Mucosa of gallbladder (tissue), 1 donor: Measurements from ENCODE around the gene RHBDD1. TPM values are rescaled to one million over a fixed set of nuclear protein-coding genes. Genes with fewer than 3 reads are reported as not detected.

ENCODE experiments used
- DNase-seq: peaks from one replicate; pipeline ENCODE4 v3.0.0-alpha.2; 2020; ENCODE audit warnings: low spot score
- total RNA-seq: library from RNA; stranded (reverse); gene quantifications from one replicate; pipeline ENCODE4 v1.2.1, GENCODE V29; 2021
- donor health status: DM: no; HTN: no; CAD: no.

The RHBDD1 gene
- total RNA-seq, 1 donor from 2014 or later = 36.7 TPM

DNA sequence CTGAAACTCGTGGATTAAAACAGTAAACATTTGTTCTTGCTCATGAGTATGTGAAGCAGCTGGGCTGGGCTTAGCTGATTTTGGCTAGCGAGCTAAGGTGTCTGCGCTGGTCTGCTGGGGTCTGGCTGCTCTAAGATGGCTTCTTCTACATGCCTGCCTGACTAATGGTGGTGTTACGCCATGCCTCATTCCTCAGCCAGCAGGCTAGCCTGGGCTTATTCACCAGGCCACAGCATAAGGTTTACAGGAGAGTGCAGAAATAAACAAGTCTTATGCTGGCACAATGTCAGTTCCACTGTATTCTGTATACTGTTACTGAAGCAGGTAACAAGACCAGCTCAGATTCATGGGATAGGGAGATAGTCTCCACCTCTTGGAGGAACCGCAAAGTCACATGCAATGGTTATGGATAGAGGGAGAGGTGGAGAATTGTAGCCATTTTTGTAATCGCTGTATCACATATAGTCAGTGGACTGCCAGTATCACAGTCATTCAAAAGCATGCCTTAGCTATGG, 80.0 kb downstream of the RHBDD1 start:
- DNase-seq = no peak

- no peak for DNase-seq
Observed at GRCh38 chr2:226916669-226917068, 80.8 kb downstream of the RHBDD1 start.

DNA sequence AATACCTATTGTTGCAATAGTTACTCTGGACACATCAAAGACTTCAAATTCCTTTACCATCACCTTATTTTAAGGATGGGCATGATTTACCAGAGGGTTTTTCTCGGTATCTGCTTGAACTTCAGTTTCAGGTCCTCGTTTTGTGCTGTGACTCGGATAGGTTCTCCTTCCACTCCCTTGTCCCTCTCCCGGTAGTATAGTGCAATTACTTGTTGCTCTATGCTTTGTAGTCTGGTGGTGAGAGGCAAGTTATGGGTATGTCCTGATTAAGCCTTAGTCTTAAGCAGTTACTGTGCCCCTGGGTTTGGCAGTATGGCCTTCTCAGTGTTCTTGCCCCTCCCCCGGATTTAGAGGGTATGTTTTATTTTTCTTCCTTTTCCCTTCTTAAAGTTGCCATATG, 96.6 kb downstream of the RHBDD1 start:
- no peak for DNase-seq

DNA sequence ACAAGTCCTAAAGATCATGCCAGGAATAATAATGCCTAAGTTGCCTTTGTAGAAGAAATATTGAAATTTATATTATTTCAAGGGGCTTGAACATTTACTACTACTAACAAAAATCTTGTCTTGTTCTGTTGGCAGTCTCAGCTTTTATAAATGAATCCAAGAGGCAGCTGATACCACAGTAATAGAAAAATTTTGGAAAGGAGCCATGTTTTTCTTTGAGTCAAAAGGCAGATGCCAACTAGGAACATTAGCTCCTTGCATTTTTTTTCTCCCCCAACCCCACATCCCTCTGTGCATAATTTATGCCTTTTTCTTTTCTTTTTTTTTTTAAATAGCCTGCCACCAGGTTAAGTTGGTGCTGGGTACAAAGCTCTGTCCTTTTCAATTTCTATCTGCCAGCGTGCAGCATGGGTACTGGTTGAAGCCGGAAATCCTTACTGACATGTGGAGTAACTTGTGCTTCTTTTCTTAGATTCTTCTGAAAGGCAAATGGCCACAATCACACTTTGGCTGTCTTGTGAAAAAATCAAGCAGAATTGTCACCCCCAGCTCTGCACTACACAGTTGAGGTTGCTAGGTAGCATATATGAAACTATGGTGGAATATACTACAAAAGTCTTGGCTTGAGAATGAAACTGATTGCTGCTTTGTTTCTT, 98.8 kb downstream of the RHBDD1 start:
- DNase-seq = no peak

DNA sequence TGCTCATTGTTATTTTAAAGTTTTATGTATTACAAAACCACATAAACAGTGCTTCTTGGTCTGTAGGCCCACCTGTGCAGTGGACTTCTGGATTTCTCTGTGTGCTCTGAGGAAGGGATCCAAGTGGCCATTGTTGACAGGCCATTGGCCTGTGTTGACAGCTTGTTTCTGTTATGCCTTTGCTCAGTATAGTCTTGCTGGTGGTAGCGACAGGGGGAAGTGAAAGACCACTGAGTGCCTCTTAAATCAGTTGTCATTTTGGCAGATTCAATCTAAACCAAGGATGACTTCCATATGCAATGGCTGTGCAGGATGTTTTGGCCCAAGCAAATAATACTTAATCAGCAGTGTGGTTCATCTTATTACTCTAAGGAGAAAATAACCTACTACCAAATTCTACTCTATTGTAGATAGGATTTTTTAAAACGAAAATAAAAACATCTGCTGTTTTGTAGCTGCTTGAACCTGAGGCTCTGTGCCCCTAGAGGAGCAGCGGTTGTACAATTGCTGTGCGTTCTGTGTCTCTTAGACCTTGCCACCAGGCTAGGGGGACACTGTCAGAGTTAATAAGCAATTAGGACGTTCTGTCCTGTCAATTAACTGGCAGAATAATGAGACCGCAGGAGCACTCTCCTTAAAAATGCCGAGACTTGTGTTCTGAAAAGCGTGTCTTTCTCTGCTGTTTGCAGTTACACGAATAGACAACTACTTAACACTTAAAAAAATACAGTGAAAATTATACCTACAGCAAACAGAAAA, 108.2 kb downstream of the RHBDD1 start:
- DNase-seq = no peak

- DNase-seq = no peak
Observed at GRCh38 chr2:226953206-226953605, 117.4 kb downstream of the RHBDD1 start.

DNA sequence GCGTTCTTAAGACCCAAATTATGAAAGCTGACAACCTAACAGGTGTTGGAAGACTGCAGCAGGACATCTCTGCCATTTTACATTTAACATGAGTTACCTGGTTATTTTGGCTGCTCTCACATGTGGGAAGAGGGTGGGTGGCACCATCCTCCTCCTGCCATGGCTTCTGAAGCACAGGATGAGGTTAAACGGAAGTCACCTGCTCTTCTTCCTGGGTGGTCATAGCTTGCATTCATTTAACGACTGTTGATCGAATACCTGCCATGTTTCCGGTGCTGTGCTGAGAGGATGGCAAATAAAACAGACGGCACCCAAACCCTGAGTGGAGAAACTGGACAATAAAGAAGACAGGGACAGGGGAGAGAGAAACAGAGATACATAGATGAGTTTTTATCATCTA, 118.0 kb downstream of the RHBDD1 start:
- no peak for DNase-seq

GRCh38 chr2:226956659-226957058, 120.8 kb downstream of the RHBDD1 start:
- DNase-seq = no peak

DNA sequence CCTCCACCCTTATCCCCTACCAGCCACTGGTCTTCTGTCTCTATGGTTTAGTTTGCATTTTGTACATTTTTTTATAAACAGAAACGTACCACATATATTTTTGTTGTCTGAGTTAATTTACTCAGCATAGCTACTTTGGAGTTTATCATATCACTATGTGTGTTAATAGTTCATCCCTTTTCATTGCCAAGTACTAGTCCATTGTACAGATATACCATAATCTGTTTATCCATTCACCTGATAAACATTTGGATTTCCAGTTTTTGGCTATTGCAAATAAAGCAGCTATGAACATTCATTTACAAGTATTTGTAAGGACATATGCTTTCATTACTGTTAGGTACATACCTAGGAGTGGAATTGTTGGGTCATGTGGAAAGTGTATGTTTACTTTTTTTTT, 123.6 kb downstream of the RHBDD1 start:
- no peak for DNase-seq

- DNase-seq = no peak
Observed at GRCh38 chr2:226962176-226962773, 126.4 kb downstream of the RHBDD1 start.

DNA sequence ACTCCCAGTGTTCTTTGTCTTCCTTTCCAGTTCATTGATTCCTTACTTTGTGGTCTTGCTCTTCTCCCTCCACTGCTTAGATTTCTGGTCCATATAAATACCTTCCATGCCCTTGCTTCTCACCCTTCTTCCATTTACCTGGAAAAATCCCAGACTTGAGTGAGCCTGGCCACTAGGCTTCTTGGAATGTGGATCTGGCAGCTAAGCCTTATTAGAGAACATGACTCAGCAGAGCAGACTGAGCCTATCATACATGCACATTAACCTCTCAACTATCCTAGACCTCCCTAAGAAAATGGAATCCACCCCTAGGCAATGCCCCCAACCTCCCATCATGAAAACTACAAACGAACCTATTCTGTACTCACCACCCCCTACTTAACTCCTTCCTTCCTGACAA, 127.7 kb downstream of the RHBDD1 start:
- no peak for DNase-seq

DNA sequence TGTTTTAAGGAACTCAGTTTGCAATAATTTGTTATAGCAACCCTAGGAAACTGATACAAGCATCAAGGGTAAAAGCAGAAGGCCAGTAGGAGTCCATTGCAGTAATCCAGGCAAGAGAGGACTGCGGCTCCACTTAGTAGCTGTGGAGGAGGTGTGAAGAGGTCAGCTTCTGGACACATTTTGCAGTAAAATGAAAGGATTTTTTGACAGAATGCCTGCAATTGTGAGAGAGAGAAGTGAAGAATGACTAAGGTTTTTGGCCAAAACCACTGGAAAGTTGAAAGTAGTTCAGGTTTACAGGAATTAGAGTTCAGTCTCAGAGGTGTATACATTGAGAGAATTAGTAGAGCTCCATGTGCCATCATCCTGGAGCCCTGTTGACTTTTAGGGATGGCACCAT, 129.5 kb downstream of the RHBDD1 start:
- DNase-seq = no peak

DNA sequence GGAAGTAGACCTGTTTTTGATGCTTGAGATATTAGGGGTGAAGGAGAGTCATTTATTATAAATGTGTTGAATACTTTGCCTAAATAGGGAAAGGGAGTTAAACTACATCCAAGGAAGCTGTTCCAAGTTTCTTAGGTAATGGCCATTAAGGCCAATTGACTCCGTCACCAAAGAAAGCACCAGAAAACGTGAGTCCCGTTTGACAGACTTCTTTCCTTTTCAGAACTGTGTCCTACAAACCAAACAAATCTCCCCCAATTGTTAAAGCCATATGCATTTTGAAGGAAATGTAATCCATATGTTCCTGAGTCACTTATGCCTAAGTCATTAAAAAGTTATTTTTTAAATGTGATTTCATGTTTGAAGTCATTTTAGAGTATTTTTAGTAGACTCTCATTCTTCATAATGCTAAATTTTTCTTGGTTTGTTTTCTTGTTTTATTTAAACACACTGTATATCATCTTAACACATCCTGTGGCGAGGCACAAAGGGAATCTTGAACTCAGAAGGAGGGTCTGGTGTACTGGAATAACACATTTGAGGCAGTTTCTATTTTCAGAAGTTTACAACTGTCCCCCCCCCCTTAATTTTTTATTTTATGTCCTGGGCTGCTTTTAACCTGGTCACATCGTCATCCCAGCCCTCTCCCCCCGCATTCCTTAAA, 133.7 kb downstream of the RHBDD1 start:
- DNase-seq = no peak

DNA sequence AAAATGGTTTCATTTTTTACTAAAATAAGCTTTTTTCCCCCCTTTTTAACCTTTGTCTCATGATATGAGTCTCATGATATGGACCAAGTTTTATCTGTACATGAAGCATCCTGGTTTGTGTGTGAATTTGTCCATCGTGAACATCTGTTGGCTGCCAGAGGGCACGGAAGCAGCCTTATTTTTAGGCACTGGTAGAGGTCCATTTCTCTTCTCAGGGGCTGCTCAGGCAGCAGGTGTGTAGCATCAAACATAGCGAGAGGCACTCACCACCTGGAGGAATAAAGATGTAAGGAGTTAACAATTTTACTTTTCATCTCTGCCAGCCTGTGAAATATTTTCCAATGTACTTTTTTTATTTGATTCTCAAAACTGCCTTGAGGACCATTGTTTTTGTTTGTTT, 134.5 kb downstream of the RHBDD1 start:
- no peak for DNase-seq

DNA sequence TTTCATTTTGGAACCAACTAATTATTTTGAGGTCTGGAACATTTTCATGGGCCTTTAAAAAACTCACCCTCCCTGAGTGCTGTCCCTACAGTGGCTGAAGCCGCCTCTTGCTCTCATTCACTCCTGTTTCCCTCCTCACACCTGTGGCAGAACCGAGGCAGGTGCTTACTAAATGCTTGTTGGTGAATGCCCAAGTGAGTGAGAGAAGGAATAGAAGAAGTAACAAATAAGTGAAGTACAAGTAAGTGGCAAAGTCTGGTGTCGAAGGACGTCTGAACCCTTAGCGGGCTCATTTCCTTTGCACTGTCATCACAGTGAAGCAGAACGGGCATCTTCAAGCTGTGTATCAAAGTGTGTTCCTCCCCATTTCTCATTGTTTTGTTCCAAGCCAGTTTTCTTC, 135.2 kb downstream of the RHBDD1 start:
- DNase-seq = no peak

DNA sequence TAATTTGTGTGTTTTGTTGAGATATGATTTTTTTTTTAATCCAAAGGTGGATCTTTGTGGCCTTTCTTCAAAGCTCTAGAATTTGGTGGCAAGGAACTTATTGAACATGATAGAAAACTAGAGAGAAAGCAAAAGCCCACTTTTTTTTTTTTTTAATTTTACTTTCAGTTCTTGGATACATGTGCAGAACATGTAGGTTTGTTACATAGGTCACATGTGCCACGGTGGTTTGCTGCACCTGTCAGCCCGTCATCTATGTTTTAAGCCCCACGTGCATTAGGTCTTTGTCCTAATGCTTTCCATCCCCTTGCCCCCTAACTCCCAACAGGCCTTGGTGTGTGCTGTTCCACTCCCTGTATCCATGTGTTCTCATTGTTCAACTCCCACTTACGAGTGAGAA, 135.9 kb downstream of the RHBDD1 start:
- DNase-seq = no peak

- DNase-seq = no peak
Observed at GRCh38 chr2:226973816-226974215, 138.0 kb downstream of the RHBDD1 start.

DNA sequence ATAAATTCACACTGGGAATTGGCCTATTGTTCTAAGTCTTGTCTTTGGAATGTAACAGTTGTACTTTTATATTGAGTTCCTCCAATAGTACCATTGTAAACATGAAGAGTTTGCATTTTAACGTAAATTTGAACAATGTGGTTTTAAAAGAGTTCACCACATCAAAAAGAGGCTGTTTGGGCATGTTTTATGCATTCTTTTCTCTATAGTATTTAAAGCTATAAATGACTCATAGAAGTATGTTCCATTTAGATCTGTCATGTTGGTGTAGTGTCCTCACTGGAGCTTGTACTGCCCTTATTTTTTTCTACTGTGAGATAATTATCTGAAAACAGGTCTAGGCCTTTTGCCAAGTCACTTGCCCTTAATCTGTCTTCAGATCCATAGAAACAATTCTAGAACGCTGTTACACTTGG, 141.9 kb downstream of the RHBDD1 start:
- DNase-seq = no peak

DNA sequence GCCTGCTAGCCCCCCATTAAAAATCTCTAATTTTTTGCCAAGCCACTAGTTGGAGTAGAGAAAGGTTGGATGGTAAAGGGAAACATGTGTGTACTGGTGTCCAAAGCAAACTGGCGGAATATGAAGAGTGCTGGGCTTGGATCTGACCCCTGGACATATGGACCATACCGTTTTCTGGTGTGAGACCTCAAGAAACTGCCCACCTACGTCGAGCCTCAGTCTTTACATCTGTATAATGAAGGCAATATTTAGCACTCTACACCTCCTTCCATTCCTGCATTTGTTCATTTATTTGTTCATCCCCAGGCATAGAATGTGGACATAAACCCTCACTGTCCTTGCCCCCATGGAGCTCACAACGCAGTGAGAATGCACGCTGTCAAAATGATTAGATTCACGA, 142.4 kb downstream of the RHBDD1 start:
- no peak for DNase-seq

- DNase-seq = no peak
Observed at GRCh38 chr2:226979004-226979403, 143.2 kb downstream of the RHBDD1 start.

GRCh38 chr2:226981791-226982326, 146.0 kb downstream of the RHBDD1 start:
- DNase-seq = no peak
